Smooth muscle cell (in vitro differentiated cells): Measurements from ENCODE around the gene LRRD1. TPM values are rescaled to one million over a fixed set of nuclear protein-coding genes. Genes with fewer than 3 reads are reported as not detected.

Experiments
- DNase-seq: peaks from one replicate; lab custom pipeline; 2025; ENCODE audit not compliant: unreplicated experiment; lab: John Stamatoyannopoulos, UW
- H2AFZ ChIP-seq: fragments of 200-600 bp; sonication (generic); 2 replicates; pipeline ENCODE4 v1.6.0; 2016; ENCODE audit warnings: antibody characterized with exemption, low read depth, mild to moderate bottlenecking
- H3F3A ChIP-seq: fragments of 200-600 bp; sonication (generic); 2 replicates; pipeline ENCODE4 v1.6.0; 2017; ENCODE audit warnings: antibody characterized with exemption, low read depth
- H3K27ac ChIP-seq: fragments of 200-600 bp; sonication (generic); 2 replicates; pipeline ENCODE4 v1.5.1; 2016; ENCODE audit warnings: low read depth, mild to moderate bottlenecking
- H3K27me3 ChIP-seq: fragments of 200-600 bp; sonication (generic); 2 replicates; pipeline ENCODE4 v1.6.1; 2016; ENCODE audit warnings: low read depth, mild to moderate bottlenecking
- H3K36me3 ChIP-seq: fragments of 200-600 bp; sonication (generic); 2 replicates; pipeline ENCODE4 v1.5.1; 2016; ENCODE audit warnings: low read depth
- H3K4me1 ChIP-seq: fragments of 200-600 bp; sonication (generic); 2 replicates; pipeline ENCODE4 v1.5.1; 2016; ENCODE audit warnings: low read depth
- H3K4me2 ChIP-seq: fragments of 200-600 bp; sonication (generic); 2 replicates; pipeline ENCODE4 v1.6.0; 2016; ENCODE audit warnings: mild to moderate bottlenecking
- H3K4me3 ChIP-seq: fragments of 200-600 bp; sonication (generic); 2 replicates; pipeline ENCODE4 v1.5.1; 2016; ENCODE audit warnings: mild to moderate bottlenecking
- H3K79me2 ChIP-seq: fragments of 200-600 bp; sonication (generic); 2 replicates; pipeline ENCODE4 v1.6.0; 2016; ENCODE audit warnings: low read depth, mild to moderate bottlenecking
- H3K9ac ChIP-seq: fragments of 200-600 bp; sonication (generic); 2 replicates; pipeline ENCODE4 v1.6.0; 2016; ENCODE audit warnings: low read depth
- H3K9me3 ChIP-seq: fragments of 200-600 bp; sonication (generic); replicated peaks from 2 replicates; pipeline ENCODE4 v1.5.1; 2016; ENCODE audit warnings: low read depth
- H4K20me1 ChIP-seq: fragments of 200-600 bp; sonication (generic); 2 replicates; pipeline ENCODE4 v1.6.0; 2016; ENCODE audit warnings: low read depth
- CTCF ChIP-seq: fragments of 200-600 bp; sonication (generic); IDR thresholded peaks from 2 replicates; pipeline ENCODE4 v1.5.1; 2017; ENCODE audit warnings: borderline replicate concordance, mild to moderate bottlenecking, antibody characterized with exemption; ENCODE audit not compliant: insufficient read depth, poor library complexity, severe bottlenecking
- WGBS: methylation state at CpG from one replicate; pipeline ENCODE4 v1.1.7; 2016; ENCODE audit warnings: low lambda C conversion rate; 5-methylcytosine and 5-hydroxymethylcytosine counted together
- polyA plus RNA-seq: library from polyadenylated mRNA; unstranded; fragments of >200 nt; fragmentation: Nextera tagmentation; extraction: Ambion mirVana; gene quantifications from 2 replicates; pipeline ENCODE4 v1.2.1, GENCODE V29; 2016
- total RNA-seq: library from RNA; depleted of rRNA; stranded (reverse); fragments of >200 nt; gene quantifications from 2 replicates; pipeline ENCODE4 v1.2.3, GENCODE V29; 2014

Gene LRRD1
- total and polyA plus RNA-seq, 2 experiments from 2014 or later = 0.09 TPM; not detected in 1

DNA sequence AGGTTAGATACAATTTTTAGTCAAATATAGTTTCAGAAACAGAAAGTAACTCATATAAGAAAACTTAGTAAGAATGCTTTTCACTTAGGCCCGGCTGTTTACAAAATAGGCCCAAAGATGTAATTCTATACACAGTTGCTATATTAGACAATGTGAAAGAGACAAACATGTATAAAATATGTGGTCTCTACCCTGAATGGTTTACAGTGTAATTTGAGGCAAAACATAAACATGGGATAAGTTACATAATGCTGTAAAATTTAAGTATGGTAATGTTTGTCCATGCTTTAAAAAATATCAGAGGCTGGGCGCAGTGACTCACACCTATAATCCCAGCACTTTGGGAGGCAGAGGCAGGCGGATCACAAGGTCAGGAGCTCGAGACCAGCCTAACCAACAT is 48.0 kb upstream of the LRRD1 start:
- Histone ChIP-seq H3K79me2 (no peaks in the 10 kb centered on the region), H3K36me3 (peaks cover 24% of the 10 kb centered on the region), H3F3A (no peaks in the 10 kb centered on the region), H3K4me3 (no peak overlapping the region), H2AFZ (no peak overlapping the region), H3K27ac (no peak overlapping the region), H3K4me2 (no peak overlapping the region), H3K9ac (no peak overlapping the region), H3K27me3 (no peaks in the 10 kb centered on the region), H4K20me1 (no peaks in the 10 kb centered on the region), H3K9me3 (no peaks in the 10 kb centered on the region), H3K4me1 (no peaks in the 10 kb centered on the region)
- 86% methylated on average over 4 of the region's 4 CpGs for WGBS
- DNase-seq = no peak
- TF ChIP-seq CTCF = no peak

GRCh38 chr7:92221766-92222165 is 42.8 kb upstream of the LRRD1 start:
- H3K4me1 ChIP-seq = no peaks in the 10 kb centered on the region
- peaks cover 42% of the 10 kb centered on the region for H3K36me3 ChIP-seq
- H3K9me3 ChIP-seq = no peaks in the 10 kb centered on the region
- H3K9ac ChIP-seq = no peak overlapping the region
- H3K79me2 ChIP-seq = no peaks in the 10 kb centered on the region
- no peaks in the 10 kb centered on the region for H4K20me1 ChIP-seq
- H3K27me3 ChIP-seq = no peaks in the 10 kb centered on the region
- WGBS = 94% methylated on average over 3 of the region's 3 CpGs
- H3K4me3 ChIP-seq = no peak overlapping the region
- no peak overlapping the region for H2AFZ ChIP-seq
- no peak overlapping the region for H3K4me2 ChIP-seq
- H3K27ac ChIP-seq = peak overlapping the region; percentile 26
- DNase-seq = no peak
- TF ChIP-seq CTCF = no peak
- no peaks in the 10 kb centered on the region for H3F3A ChIP-seq

DNA sequence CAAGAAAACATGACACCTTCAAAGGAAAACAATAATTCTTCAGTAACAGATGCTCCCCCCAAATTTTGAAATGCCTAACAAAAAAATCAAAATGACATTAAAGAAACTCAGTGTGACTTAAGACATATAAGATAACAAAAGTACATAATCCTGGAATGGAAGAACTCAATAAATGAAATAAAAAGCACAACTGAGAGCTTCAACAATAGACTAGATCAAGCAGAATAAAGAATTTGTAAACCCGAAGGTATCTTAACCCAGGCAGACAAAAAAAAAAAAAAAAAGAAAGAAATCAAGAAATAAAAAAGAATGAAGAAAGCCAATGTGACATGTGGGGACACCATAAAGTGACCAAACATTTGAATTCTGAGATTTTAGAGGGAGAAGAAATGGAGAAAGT is 27.7 kb upstream of the LRRD1 start:
- no peak for DNase-seq
- Histone ChIP-seq H3K9me3 (peaks cover 8% of the 10 kb centered on the region), H2AFZ (no peak overlapping the region), H3K9ac (no peak overlapping the region), H3K27ac (no peak overlapping the region), H3K36me3 (peaks cover 39% of the 10 kb centered on the region), H4K20me1 (no peaks in the 10 kb centered on the region), H3F3A (no peaks in the 10 kb centered on the region), H3K4me1 (no peaks in the 10 kb centered on the region), H3K27me3 (no peaks in the 10 kb centered on the region), H3K79me2 (peaks cover 25% of the 10 kb centered on the region), H3K4me3 (no peak overlapping the region), H3K4me2 (no peak overlapping the region)
- no peak for TF ChIP-seq CTCF
- WGBS = 94% methylated on average over 1 of the region's 1 CpG

DNA sequence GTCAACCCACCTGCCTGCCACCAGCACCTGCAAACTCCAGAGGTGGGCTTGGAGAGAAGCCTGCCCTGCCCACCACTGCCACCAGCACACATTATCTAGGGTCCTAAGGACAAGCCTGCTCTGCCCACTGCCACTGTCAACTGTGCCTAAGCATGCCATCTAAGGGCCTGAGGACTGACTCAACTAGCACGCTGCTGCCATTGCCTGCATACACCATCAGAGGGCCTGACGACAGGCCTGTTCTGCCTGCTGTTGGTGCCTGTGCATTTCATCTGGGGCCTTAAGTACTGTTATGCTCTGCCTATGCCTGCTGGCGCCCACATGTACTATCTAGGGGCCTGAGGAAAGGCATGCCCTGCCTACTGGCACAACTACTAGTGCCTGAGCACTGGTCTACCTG is 27.0 kb upstream of the LRRD1 start:
- 94% methylated on average over 3 of the region's 3 CpGs for WGBS
- no peak overlapping the region for H3K9ac ChIP-seq
- H4K20me1 ChIP-seq = no peaks in the 10 kb centered on the region
- H3K27me3 ChIP-seq = no peaks in the 10 kb centered on the region
- no peak overlapping the region for H2AFZ ChIP-seq
- H3K4me3 ChIP-seq = no peak overlapping the region
- peaks cover 8% of the 10 kb centered on the region for H3K9me3 ChIP-seq
- no peak overlapping the region for H3K4me2 ChIP-seq
- peaks cover 37% of the 10 kb centered on the region for H3K36me3 ChIP-seq
- H3K79me2 ChIP-seq = peaks cover 25% of the 10 kb centered on the region
- no peak overlapping the region for H3K27ac ChIP-seq
- no peaks in the 10 kb centered on the region for H3F3A ChIP-seq
- H3K4me1 ChIP-seq = no peaks in the 10 kb centered on the region
- TF ChIP-seq CTCF = no peak
- DNase-seq = no peak
